ENCODE data around the gene MGRN1. TPM values are rescaled to one million over a fixed set of nuclear protein-coding genes. Genes with fewer than 3 reads are reported as not detected.

The MGRN1 gene
- total and polyA plus RNA-seq, 8 donors = 13.2 to 469 (median 56.1) TPM

- peak; percentile 94 to 97 for DNase-seq
- H3K27me3 ChIP-seq = no peaks in the 10 kb centered on the region
- 6 to 20% (median 9%) methylated on average over 13 to 100 of the region's 100 CpGs for WGBS, 5 donors
- intact Hi-C loops (cut with DNase I; ENCODE audit: low total_unique reads) = no loop called here
- TF ChIP-seq POLR2AphosphoS5 (IDR thresholded peaks at IDR 0.05) (peak; percentile 97 to 99 (median 98)), POLR2A (IDR thresholded peaks at IDR 0.05) (peak in 2 of 4 donors; percentile 41 to 78), CTCF (IDR thresholded peaks at IDR 0.05) (no peak)
- peak within 1 kb of the TSS; percentile 88 to 99 (median 99) for H3K27ac ChIP-seq
- H3K36me3 ChIP-seq = peaks cover 0 to 12% (median 9%) of the 10 kb centered on the region in 4 donors
- peaks cover 56 to 82% (median 76%) of the 10 kb centered on the region in 4 donors for H3K4me1 ChIP-seq
- H3K4me3 ChIP-seq = peak within 1 kb of the TSS; percentile 92 to 100 (median 96)
- no peaks in the 10 kb centered on the region for H3K9me3 ChIP-seq
Measured at GRCh38 chr16:4614571-4615383, 9.8 kb upstream of the MGRN1 start, which contains the start of gene UBALD1. TSS of gene UBALD1 (minus strand) at chr16:4614888. CDS start at chr16:4614797, 91 bp downstream.

- Histone ChIP-seq H3K27ac (peak overlapping the region; percentile 88 to 99 (median 99)), H3K36me3 (peaks cover 0 to 5% (median 1%) of the 10 kb centered on the region in 4 donors), H3K4me3 (peak overlapping the region; percentile 92 to 100 (median 96)), H3K4me1 (peaks cover 54 to 75% (median 73%) of the 10 kb centered on the region in 4 donors), H3K9me3 (no peaks in the 10 kb centered on the region), H3K27me3 (no peaks in the 10 kb centered on the region)
- intact Hi-C loops (cut with DNase I; ENCODE audit: low total_unique reads) = no loop called here
- DNase-seq = peak in 1 of 2 donors; percentile 59
- 72 to 80% (median 78%) methylated on average over 36 to 39 of the region's 39 CpGs for WGBS, 5 donors
- TF ChIP-seq POLR2A (IDR thresholded peaks at IDR 0.05) = no peak
- TF ChIP-seq CTCF (IDR thresholded peaks at IDR 0.05) = no peak
- TF ChIP-seq POLR2AphosphoS5 (IDR thresholded peaks at IDR 0.05) = no peak
- no peak for TF ChIP-seq EP300 (IDR thresholded peaks at IDR 0.05)
Measured at GRCh38 chr16:4615384-4616046, 9.1 kb upstream of the MGRN1 start.

GRCh38 chr16:4616047-4616811, 8.4 kb upstream of the MGRN1 start:
- Histone ChIP-seq H3K9me3 (no peaks in the 10 kb centered on the region), H3K4me1 (peaks cover 47 to 68% (median 67%) of the 10 kb centered on the region in 4 donors), H3K4me3 (peak overlapping the region; percentile 55 to 100 (median 96)), H3K36me3 (peaks cover 0 to 3% (median 0%) of the 10 kb centered on the region in 4 donors), H3K27ac (peak overlapping the region; percentile 98 to 99 (median 99)), H3K27me3 (no peaks in the 10 kb centered on the region)
- peak; percentile 100 for DNase-seq
- TF ChIP-seq CTCF (IDR thresholded peaks at IDR 0.05) (peak in 2 of 7 experiments; percentile 19 to 44), EP300 (IDR thresholded peaks at IDR 0.05) (peak; percentile 33), POLR2A (IDR thresholded peaks at IDR 0.05) (peak in 1 of 4 donors; percentile 67), POLR2AphosphoS5 (IDR thresholded peaks at IDR 0.05) (peak; percentile 78 to 92 (median 81))
- intact Hi-C loops (cut with DNase I; ENCODE audit: low total_unique reads) = no loop called here
- 0 to 1% (median 0%) methylated on average over 36 to 57 of the region's 57 CpGs for WGBS, 5 donors

GRCh38 chr16:4617880-4618279, 6.7 kb upstream of the MGRN1 start:
- intact Hi-C loops (cut with DNase I; ENCODE audit: low total_unique reads) = no loop called here

More at GRCh38 chr16:4617880-4618279, 6.7 kb upstream of the MGRN1 start:
- Histone ChIP-seq H3K4me3 (no peak overlapping the region), H3K27me3 (no peaks in the 10 kb centered on the region), H3K36me3 (no peaks in the 10 kb centered on the region), H3K9me3 (no peaks in the 10 kb centered on the region), H3K4me1 (peaks cover 31 to 52% (median 51%) of the 10 kb centered on the region in 4 donors), H3K27ac (peak overlapping the region; percentile 4 to 99 (median 99))
- DNase-seq = no peak
- 80 to 89% (median 86%) methylated on average over 8 of the region's 8 CpGs for WGBS, 5 donors
- TF ChIP-seq POLR2A (IDR thresholded peaks at IDR 0.05) (no peak), POLR2AphosphoS5 (IDR thresholded peaks at IDR 0.05) (no peak), CTCF (IDR thresholded peaks at IDR 0.05) (no peak), EP300 (IDR thresholded peaks at IDR 0.05) (no peak)
